HG02840 (cell line): ENCODE data around the gene COL8A2.
A peak's percentile ranks its signal among the peaks of the same experiment; 100 is the strongest.

Experiments
- ATAC-seq: cut with Tn5 transposase; IDR thresholded peaks from one replicate; pipeline ENCODE4 v1.9.1; 2021; ENCODE audit warnings: mild to moderate bottlenecking, moderate library complexity, moderate number of reproducible peaks; ENCODE audit not compliant: unreplicated experiment, low FRiP score

Gene COL8A2

GRCh38 chr1:36093226-36093625, 31.8 kb downstream of the COL8A2 start:
- no peak for ATAC-seq

GRCh38 chr1:36092798-36093185, 32.2 kb downstream of the COL8A2 start:
- no peak for ATAC-seq

- ATAC-seq: no peak
Measured at GRCh38 chr1:36092166-36092797, 32.7 kb downstream of the COL8A2 start.

DNA sequence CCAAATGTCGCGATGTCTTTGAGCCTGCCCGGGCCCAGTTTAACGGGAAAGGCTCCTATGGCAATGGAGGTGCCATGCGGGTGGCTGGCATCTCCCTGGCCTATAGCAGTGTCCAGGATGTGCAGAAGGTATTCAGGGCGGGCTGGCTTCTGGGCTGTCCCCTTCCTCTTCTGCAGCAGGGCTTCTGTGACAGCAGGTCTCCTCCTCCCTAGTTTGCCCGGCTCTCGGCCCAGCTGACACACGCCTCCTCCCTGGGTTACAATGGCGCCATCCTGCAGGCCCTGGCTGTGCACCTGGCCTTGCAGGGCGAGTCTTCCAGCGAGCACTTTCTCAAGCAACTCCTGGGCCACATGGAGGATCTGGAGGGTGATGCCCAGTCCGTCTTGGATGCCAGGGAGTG, 33.3 kb downstream of the COL8A2 start:
- ATAC-seq: no peak

DNA sequence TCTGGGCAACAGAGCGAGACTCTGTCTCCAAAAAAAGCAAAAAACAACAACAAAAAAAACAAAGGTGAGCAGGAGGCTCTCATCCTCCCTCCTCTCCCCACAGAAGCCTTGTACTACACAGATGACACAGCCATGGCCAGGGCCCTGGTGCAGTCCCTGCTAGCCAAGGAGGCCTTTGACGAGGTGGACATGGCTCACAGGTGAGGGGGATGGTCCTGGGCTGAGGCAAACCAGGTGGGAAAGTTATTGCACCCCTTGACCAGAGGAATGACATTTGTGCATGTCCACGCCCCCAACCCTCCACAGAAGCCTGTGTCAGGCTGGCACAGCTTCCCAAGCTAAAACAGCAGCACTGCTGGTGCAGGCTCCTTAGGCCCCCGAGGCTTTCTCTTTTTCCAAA, 33.9 kb downstream of the COL8A2 start:
- no peak for ATAC-seq

GRCh38 chr1:36089393-36090121, 35.5 kb downstream of the COL8A2 start:
- ATAC-seq: no peak

DNA sequence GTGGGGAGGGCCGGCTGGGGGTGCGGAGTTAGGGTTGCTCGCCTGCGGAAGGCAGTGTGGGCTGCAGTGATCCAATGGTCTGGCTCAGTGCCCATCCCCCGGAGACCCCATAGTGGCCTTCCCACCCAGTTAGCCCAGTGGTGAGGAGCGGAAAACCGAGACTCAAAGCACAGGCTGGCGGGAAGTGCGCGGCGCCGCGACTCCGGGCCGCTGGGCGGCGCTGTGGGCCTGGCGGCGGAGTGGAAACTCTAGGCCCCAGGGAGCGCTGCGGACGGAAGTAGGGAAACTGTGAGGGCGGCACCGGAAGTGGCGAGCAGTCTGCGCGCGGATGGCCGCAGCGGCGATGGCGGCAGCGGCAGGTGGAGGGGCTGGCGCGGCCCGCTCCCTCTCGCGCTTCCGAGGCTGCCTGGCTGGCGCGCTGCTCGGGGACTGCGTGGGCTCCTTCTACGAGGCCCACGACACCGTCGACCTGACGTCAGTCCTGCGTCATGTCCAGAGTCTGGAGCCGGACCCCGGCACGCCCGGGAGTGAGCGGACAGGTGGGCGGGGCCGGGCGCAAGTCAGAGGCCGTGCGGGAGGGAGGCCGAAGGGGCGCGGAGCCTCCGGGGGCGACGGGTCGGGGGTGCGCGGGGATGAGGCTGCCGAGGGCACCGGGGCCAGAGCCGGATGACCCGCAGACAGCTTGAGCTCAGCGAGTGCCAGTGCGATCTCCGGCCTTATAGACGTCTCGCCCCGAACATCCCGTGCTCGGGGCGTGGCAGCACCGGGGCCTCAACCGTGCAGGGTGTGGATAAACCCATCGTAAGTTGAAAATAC, 36.2 kb downstream of the COL8A2 start, which contains the start of gene ADPRS:
TSS of gene ADPRS (plus strand) at position 316 of the 816 bp plus-strand sequence. CDS start at position 329, 13 bp downstream.
- ATAC-seq: peak; percentile 77

GRCh38 chr1:36088265-36088576, 36.8 kb downstream of the COL8A2 start:
- no peak for ATAC-seq

DNA sequence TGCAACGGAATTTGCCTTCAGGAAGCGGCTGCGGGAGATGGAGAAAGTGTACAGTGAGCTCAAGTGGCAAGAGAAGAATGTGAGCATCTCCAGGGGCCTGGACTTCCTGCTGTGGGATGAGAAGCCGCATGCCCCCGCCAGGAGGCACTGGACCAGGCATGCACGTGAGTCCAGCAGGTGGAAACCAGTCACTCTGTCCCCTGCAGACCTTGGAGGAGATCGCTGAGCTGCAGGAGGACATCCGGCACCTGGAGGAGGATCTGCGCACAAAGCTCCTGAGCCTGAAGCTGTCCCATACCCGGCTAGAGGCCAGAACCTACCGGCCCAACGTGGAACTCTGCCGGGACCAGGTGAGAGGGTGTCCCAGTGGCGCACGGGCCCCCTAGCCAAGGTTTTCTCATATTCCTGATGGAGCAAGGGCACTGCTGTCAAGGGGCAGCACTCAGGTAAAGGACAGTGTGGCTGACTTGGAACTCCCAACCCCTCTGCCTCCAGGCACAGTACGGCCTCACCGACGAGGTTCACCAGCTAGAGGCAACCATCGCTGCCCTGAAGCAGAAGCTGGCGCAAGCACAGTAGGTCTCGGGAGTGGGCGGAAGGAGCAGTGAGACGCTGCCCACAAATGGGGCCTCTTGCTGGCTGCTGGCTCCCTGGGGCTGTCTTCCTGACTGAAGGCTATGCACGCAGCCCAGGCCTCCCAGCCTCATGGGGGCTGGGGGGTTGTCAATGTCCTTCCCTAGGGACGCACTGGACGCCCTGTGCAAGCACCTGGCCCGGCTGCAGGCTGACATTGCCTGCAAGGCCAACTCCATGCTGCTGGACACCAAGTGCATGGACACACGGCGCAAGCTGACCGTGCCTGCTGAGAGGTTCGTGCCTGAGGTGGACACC, 37.5 kb downstream of the COL8A2 start:
- ATAC-seq: no peak

DNA sequence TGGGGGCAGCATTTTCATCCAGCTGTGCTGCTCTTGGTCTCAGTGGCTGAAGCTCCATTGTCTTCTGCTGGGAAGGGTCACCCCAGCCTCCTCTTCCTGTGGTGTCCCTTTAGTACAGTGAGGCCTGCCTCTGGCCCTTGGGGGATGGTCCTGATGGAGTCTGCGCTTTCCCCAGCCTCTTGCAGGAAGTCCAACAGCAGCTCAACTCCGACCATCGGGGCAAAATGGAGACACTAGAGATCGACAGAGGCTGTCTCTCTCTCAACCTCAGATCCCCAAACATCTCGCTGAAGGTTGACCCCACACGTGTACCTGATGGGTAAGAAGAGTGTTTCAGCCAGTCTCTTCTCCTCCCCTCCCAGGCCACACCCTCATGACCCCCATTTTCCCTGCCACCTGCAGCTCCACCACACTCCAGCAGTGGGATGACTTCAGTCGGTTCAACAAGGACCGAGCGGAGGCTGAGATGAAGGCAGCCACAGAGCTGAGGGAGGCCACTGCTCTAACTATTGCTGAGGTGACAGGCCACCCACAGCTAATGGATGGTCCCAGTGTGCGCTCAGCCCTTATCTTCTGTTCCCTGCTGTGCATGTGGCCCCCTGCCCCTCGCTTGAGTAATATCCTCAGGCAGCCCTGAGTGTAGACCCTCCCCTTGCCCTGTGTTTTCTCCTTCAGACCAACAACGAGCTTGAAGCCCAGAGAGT, 38.3 kb downstream of the COL8A2 start:
- ATAC-seq: no peak

DNA sequence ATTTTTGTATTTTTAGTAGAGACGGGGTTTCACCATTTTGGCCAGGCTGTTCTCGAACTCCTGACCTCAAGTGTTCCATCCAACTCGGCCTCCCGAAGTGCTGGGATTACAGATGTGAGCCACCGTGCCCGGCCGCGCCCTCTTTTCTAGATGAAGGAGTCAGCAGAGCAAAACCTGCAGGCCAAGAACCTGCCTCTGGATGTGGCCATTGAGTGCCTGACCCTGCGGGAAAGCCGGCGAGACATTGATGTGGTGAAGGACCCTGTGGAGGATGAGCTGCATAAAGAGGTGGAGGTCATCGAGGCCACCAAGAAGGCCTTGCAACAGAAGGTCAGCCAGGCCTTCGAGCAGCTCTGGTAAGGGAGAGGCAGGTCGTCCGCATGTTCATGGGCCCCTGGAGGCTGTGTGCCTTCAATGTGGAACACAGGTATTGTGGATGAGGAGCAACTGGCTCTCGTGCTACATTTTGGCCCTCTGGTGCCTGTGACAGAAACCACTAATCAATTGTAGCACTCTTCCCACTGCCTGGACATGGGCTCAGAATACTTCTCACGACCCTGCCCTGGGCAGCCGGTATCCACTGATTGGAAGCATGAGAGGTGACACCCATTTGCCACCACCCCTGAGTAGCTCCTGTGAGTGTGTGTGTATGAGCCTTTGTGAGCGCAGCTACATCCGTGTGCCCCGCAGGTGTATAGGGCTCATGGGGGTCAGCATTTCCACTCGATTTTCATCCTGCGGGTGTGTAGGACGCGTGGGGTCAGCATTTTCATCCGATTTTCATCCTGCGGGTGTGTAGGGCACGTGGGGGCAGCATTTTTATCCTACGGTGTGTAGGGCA, 39.1 kb downstream of the COL8A2 start:
- no peak for ATAC-seq

GRCh38 chr1:36085126-36085525, 39.9 kb downstream of the COL8A2 start:
- ATAC-seq: no peak

DNA sequence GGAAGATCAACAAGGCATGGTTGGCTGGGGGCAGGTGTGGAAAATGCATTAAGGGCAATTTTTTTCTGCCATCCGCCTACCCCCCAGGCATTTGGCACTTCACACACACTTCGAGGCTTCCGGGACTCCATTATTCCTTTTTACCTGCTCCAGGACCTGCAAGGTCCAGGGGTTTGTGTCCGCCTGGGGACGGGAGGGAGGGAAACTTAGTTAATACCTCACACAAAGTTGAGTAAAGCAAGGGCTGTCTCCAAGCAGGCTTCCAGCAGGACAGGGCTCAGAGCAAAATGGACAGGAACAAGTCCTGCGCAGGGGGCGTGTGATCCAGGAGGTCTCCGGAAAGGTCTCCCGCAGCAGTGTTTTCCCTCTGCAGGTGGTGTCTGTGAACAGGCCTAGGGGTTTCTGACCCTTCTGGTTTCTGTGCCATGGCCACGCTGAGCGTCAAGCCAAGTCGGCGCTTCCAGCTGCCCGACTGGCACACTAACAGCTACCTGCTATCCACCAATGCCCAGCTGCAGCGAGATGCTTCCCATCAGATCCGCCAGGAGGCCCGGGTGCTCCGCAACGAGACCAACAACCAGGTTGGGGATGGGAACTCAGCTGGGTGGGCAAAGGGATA, 40.4 kb downstream of the COL8A2 start:
- ATAC-seq: no peak

GRCh38 chr1:36083635-36084496, 41.2 kb downstream of the COL8A2 start, which contains the start of gene TEKT2:
TEKT2 (plus strand) TSS chr1:36084094; CDS start chr1:36084922, 828 bp downstream.
- no peak for ATAC-seq

DNA sequence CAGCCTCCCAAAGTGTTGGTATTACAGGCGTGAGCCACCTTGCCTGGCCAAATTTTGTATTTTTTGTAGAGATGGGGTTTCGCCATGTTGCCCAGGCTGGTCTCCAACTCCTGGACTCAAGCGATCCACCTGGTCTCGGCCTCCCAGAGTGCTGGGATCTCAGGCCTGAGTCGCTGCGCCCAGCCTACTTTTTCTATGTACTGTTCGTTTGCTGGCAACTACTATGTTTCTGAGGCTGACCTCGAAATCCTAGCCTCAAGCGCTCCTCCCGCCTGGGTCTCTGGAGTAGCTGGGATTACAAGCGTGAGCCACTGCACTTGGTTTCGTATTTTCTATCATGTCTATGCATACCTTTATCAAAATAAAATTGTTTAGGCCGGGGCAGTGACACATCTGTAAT, 41.8 kb downstream of the COL8A2 start:
- ATAC-seq: no peak

DNA sequence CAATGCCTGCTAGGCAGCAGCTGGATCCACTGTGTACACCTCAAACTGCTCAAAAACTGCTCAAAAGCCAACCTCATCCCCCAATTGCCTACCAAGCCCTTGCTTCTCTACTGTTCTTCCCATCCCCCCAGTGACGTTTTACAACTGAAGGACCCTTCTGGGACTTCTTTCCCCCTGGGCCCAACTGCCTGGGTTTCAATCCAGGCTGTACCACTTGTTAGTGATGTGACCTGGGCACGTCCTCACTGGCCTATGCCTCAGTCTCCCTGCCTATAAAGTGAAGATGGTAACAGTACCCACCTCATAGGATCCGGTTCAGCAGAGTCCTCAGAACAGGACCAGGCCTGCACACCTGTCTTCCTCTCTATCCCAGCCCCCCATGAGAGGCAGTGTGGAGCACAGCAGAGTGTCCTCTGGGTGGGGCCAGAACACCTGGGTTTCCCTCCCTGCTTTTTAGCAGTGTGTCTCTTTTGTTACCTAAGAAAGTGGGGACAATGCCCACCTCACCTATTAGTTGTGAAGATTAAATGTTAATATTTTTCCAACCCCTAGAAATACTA, 43.0 kb downstream of the COL8A2 start:
- ATAC-seq: no peak

GRCh38 chr1:36080801-36081200, 44.2 kb downstream of the COL8A2 start:
- ATAC-seq: no peak
